Hematopoietic multipotent progenitor cell treated with erythropoietin and hydrocortisone succinate and interleukin-3 and kit ligand, for 17 days (in vitro differentiated cells): ENCODE results near the gene CTCFL.
"Not testable (repeated sequence)": the region's sequence is repeated elsewhere in the genome, so short reads cannot be mapped to it uniquely, and the experiment has no call there.

Experiments
- DNase-seq: peaks from one replicate; pipeline ENCODE4 v3.0.0-alpha.2; 2015; ENCODE audit warnings: low spot score

Gene CTCFL

GRCh38 chr20:57507477-57507876 is 17.5 kb downstream of the CTCFL start:
- DNase-seq, result no peak

- DNase-seq, result no peak
These were observed 19.0 kb downstream of the CTCFL start for GRCh38 chr20:57505979-57506378.

- DNase-seq, result no peak
These were observed 20.5 kb downstream of the CTCFL start for GRCh38 chr20:57504411-57504810.

DNA sequence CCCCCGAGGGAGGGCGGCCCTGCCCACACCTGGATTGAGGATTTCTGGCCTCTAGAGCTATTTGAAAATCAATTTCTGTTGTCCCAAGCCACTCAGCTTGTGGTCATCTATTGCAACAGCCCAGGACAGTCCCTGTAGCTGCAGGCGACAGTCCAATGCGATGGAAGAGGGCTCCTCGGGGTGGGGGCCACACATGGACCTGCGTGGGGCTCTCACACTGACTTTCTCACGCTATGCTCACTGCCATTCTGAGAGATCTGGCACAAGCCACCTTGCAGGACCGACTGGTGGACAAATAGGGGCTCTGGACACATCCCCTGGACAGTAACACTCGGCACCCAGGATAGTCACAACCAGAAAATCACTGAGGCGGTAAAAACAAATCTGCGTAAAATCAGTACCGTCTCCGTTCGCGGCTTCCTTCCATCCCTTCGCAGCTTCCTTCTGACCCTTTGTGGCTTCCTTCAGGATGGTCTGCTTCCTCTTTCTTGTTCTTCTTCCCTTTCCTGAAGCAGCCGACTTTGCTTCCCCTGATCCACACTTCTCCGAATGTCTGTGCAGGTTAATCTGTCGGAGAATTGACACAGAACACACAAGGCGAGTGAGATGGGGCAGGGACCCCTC is 21.8 kb downstream of the CTCFL start:
- DNase-seq, result no peak

DNA sequence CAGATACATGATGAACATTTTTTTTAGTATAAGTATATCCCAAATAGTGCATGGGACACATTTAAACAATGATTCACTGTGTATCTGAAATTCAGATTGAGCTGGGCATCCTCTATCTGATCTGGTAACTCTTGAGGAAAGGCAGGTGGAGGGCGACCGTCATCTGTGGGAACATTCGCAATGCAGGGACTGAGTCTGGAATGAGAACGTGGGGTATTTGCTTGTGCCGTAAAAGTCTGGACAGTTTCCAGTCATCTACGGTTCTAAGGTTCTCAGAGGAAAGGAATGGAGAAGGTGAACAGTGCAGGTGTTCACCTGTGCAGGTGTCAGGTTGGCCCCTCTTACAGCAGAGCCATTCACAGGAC is 22.6 kb downstream of the CTCFL start:
- no peak for DNase-seq

DNA sequence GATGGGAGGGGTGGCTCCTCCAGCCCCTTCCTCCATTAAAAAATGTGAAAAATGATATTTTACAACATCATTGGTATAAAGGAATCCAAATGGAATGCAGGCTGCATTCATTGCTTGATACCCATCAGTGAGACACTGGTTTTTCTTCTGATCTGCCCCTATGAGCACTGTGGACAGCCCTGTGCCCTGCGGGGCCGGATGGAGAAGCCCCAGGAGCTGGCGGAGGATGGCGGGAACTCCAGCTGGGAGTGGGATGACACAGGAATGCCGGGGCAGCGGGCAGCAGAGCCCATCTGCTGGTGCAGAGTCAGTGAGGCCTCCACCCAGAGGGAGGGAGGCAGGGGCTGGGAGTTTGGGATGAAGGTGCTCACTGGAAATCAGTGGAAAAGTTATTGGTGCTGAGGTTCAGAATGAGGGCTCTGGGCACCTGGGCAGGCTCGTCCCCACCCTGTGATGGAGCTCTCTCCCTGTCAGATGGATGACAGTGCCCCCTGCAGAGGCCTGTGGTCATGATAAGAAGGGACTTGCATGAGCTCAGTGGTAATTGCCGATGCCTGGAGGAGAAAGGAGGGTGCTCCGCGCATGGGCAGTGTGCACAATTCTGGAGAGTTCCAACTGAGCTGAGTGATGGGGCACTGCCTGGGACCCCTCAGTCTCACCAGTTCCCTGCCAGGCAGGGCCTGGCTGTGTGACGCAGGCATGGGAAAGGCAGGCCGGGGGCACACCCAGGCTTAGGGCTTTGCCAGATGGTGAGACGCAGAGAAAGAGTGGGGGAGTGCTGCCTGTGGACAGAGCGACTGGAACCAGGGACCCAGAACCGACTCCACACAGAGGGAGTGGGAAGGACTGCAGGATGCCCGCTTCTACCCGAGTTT is 23.2 kb downstream of the CTCFL start:
- DNase-seq, result no peak

DNA sequence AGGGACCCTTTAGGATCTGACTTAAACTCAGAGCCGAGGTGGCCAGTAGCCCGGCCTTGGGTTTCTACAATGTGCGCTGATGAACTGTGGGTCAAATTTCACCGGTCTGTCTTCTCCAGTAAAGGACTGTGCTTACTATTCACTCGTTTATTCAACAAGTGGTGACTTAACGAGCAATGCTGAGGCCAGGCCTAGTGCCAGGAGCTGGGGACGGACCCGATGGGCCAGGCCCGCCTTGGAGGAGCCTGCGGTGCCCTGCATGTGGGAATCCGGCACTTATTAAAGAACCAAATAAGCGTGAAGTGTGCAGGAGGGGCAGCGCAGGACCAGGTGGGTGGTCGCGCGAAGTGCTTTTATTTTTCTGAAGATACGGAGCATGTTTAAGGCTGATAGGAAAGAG is 24.0 kb downstream of the CTCFL start:
- DNase-seq, result no peak

GRCh38 chr20:57500235-57500634 is 24.7 kb downstream of the CTCFL start:
- DNase-seq, result no peak

DNA sequence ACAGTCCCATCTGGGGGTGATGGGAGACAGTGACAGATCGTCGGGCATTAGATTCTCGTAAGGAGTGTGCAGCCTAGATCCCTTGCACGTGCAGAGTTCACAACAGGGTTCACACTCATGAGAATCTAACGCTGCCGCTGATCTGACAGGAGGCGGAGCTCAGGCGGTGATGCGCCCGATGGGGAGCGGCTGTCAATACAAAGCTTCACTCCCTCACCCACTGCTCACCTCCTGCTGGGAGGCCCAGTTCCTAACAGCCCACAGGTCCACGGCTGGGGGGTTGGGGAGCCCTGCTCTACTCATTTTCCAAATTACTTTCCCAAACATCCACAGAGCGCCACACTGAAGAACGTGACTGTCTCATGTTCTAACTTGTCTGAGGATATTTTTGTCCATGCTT is 25.3 kb downstream of the CTCFL start:
- DNase-seq, result no peak

GRCh38 chr20:57498425-57499400 is 26.2 kb downstream of the CTCFL start:
- DNase-seq, result no peak

GRCh38 chr20:57496592-57496991 is 28.3 kb downstream of the CTCFL start:
- DNase-seq, result no peak

- DNase-seq, result no peak
These were observed 29.0 kb downstream of the CTCFL start for GRCh38 chr20:57495978-57496377.

GRCh38 chr20:57493091-57493615 is 31.8 kb downstream of the CTCFL start:
- DNase-seq, result no peak

GRCh38 chr20:57491373-57491772 is 33.6 kb downstream of the CTCFL start:
- no peak for DNase-seq

GRCh38 chr20:57488277-57488676 is 36.7 kb downstream of the CTCFL start:
- not testable (repeated sequence) for DNase-seq

- no peak for DNase-seq
These were observed 39.2 kb downstream of the CTCFL start for GRCh38 chr20:57485770-57486169.

- DNase-seq, result no peak
These were observed 40.2 kb downstream of the CTCFL start for GRCh38 chr20:57484772-57485171.

GRCh38 chr20:57483287-57484050 is 41.5 kb downstream of the CTCFL start:
- no peak for DNase-seq

DNA sequence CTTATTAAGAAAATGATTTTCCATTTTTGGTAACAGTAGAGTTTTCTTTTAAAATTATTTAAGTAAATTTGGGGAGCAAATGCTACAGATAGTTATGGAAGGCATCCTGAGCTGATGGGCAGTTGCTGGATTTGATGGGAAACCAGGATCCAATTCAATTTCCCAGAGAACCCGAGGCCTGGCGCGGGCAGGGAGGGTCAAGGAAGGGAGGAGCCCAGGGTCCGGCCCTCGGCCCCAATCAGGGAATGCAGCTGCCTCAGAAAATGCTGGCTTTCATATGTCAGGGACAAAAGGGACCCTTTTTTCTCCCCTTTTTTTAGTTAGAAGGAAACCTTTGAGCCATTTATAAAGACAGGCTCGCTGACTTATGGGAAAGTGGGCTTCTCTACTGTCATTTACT is 42.1 kb downstream of the CTCFL start:
- no peak for DNase-seq

DNA sequence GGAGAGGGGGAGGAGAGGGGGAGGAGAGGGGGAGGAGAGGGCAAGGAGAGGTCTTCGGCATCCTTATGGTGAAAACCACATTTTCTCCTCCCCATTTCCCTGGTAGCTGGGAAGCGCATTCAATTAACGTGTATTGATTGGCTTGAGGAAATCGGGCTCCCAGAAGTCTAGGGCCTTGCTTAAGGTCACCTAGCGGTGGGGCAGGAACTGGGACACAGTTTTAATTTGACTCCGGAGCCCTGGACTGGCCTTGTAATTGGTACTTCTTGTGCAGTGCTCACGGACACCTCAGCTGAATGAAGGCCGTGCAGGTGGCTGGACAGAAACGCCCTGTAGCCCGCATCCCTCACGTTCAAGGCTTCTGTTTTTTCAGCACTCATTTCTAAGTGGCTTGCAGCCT is 42.8 kb downstream of the CTCFL start:
- no peak for DNase-seq

GRCh38 chr20:57481281-57481711 is 43.6 kb downstream of the CTCFL start:
- DNase-seq, result no peak
